LNCaP clone FGC (cell line): Measurements from ENCODE around the gene KIRREL2.

ENCODE experiments used
- DNase-seq: peaks from one replicate; pipeline ENCODE4 v3.0.0-alpha.2; 2011; ENCODE audit warnings: low read depth
- H3K4me3 ChIP-seq: 2 replicates; pipeline ENCODE4 v1.5.1; 2011; ENCODE audit warnings: mild to moderate bottlenecking, low read depth, low read length, control low read depth
- TF ChIP-seq, protein P1 (sequence below): IDR thresholded peaks from 2 replicates; pipeline ENCODE4 v1.5.1; 2012; ENCODE audit warnings: mild to moderate bottlenecking; ENCODE audit not compliant: control insufficient read depth, insufficient read depth; ENCODE audit errors: extremely low read depth

Gene KIRREL2

DNA sequence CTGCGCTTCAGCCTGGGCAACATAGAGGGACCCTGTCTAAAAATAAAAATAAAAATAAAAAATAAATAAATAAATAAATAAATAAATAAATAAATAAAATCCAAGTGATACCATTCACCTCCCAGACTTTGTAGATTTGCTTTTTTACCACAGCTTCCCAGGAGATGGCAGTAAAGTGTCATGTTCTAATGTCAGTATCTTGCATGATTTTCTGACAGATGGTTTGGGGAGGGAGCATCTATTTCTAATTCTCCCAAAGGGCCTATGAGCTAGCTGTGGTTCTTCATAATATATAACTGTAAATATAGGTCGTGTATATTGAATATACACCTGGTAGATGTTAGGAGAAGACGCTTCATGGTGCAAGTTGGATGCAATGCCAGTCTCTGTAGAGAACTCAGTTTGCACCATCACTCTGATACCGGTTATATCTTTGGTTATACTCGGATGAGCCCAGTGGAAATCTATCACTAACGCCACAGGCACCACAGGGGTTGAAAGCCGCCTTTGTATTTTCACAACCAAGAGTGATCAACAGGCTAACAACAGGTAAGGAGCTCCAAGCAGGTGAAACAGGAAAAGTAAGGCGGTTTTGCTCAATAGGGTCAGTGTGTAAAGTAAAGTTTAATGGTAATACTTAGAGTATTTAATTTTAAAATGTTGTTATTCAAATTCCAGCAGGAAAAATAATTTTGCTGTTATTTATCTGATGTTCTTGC lies 25.6 kb downstream of the KIRREL2 start:
- peak; percentile 53 for DNase-seq
- TF ChIP-seq, protein P1, sequence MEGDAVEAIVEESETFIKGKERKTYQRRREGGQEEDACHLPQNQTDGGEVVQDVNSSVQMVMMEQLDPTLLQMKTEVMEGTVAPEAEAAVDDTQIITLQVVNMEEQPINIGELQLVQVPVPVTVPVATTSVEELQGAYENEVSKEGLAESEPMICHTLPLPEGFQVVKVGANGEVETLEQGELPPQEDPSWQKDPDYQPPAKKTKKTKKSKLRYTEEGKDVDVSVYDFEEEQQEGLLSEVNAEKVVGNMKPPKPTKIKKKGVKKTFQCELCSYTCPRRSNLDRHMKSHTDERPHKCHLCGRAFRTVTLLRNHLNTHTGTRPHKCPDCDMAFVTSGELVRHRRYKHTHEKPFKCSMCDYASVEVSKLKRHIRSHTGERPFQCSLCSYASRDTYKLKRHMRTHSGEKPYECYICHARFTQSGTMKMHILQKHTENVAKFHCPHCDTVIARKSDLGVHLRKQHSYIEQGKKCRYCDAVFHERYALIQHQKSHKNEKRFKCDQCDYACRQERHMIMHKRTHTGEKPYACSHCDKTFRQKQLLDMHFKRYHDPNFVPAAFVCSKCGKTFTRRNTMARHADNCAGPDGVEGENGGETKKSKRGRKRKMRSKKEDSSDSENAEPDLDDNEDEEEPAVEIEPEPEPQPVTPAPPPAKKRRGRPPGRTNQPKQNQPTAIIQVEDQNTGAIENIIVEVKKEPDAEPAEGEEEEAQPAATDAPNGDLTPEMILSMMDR, result peak; percentile 53

DNA sequence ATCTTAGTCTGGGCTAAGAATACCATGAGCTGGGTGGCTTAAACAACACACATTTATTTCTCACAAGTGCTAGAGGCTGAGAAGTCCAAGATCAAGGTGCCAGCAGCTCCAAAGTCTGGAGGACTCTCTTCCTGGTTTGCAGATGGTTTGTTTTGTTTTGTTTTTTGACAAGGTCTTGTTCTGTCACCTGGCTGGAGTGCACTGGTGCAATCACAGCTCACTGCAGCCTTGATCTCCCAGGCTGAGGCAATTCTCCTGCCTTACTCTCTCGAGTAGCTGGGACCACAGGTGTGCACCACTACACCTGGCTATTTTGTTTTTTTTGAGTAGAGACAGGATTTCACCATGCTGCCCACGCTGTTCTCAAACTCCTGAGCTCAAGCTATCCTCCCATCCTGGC lies 27.2 kb downstream of the KIRREL2 start:
- TF ChIP-seq, protein P1, result no peak
- H3K4me3 ChIP-seq, result no peak overlapping the region

More for the DNA sequence above, 25.6 kb downstream of the KIRREL2 start:
- no peak overlapping the region for H3K4me3 ChIP-seq

GRCh38 chr19:35885225-35885738 lies 28.6 kb downstream of the KIRREL2 start:
- H3K4me3 ChIP-seq, result no peak overlapping the region
- DNase-seq, result no peak
- TF ChIP-seq, protein P1, result no peak

More for the DNA sequence above, 27.2 kb downstream of the KIRREL2 start:
- no peak for DNase-seq

DNA sequence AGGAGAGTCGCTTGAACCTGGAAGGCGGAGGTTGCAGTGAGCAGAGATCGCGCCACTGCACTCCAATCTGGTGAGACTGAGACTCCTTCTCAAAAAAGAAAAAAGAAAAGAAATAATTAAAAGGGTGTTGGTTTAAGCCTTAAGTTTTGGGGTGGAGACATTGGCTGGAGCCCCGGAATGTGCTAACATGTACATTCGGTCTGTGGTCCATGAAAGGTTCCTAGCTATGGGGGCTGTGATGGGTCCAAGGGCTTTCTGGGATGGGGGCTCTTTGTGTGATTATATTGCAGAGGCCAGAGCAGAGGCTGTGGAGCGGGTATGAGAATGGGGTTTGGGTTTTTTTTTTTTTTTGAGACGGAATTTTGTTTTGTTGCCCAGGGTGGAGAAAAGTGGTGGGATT lies 29.2 kb downstream of the KIRREL2 start:
- H3K4me3 ChIP-seq, result no peak overlapping the region
- TF ChIP-seq, protein P1, result no peak
- DNase-seq, result no peak

- no peak overlapping the region for H3K4me3 ChIP-seq
- TF ChIP-seq, protein P1, result no peak
- DNase-seq, result no peak
These were observed 30.5 kb downstream of the KIRREL2 start for GRCh38 chr19:35887197-35887596.

DNA sequence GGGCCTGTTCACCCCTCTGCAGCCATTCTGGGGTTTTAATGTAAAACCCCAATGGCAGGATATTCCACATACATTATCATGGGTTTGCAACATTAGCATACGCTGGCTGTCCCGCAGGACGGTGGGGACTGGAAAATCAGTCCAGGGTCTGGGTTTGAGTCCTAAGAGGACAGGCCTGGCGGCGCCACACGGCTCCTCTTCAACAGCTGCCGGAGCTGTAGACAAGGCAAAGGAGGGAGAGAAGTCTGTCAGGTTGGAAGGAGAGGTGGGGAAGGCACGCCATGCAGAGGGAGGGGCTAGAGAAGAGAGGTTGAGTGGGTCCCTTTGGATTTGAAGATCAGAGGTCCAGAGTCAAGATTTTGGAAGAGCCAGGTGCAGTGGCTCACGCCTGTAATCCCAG lies 31.7 kb downstream of the KIRREL2 start:
- DNase-seq, result no peak
- TF ChIP-seq, protein P1, result no peak
- H3K4me3 ChIP-seq, result no peak overlapping the region
